CD4-positive, alpha-beta T cell treated with Interleukin-2 at 100 ng/mL for 4 hours (primary cell): Measurements from ENCODE around the gene FGD3.
A peak's percentile ranks its signal among the peaks of the same experiment; 100 is the strongest.
"Not testable (repeated sequence)": the region's sequence is repeated elsewhere in the genome, so short reads cannot be mapped to it uniquely, and the experiment has no call there.

Experiments used
- DNase-seq: peaks from one replicate; pipeline ENCODE4 v3.0.0-alpha.2; 2020; ENCODE audit warnings: low spot score

FGD3 gene, protein sequence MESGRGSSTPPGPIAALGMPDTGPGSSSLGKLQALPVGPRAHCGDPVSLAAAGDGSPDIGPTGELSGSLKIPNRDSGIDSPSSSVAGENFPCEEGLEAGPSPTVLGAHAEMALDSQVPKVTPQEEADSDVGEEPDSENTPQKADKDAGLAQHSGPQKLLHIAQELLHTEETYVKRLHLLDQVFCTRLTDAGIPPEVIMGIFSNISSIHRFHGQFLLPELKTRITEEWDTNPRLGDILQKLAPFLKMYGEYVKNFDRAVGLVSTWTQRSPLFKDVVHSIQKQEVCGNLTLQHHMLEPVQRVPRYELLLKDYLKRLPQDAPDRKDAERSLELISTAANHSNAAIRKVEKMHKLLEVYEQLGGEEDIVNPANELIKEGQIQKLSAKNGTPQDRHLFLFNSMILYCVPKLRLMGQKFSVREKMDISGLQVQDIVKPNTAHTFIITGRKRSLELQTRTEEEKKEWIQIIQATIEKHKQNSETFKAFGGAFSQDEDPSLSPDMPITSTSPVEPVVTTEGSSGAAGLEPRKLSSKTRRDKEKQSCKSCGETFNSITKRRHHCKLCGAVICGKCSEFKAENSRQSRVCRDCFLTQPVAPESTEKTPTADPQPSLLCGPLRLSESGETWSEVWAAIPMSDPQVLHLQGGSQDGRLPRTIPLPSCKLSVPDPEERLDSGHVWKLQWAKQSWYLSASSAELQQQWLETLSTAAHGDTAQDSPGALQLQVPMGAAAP

DNA sequence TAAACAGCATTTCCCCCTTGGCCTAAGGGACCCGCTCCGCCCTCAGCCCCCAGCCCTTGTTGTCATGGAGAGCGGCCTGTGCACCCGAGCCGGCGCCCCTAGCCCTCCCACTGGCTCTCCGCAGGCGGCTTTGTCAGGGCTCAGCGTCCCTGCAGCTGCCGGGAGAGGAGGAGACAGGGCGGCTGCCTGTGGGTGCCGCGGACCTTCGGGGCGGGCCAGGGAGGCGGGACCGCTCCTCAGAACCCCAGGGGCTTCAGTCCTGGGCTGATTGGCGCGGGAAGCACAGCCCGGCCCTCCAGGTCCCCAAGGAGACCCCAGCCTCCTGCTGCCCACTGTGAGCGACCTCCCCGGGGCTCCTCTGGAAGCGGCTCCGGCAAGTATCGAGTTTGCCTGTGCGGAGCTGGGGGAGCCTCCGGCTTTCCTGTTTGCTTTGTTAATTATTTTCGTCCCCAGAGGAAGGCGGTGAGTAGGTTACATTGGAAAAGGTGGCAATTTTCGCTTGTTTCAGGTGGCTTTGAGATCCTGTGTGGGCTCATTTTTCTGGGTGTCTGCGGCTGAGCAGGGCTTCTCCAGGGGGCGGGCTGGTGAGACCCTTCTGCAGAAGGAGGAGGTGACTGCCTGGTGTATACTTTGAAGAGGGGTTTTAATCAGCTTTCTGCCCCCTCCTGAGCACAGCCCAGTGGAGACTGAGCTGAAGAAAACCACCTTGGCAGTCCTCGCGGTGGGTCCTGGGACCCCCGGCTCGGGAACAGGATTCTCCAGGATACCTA lies at the start of gene FGD3:
Gene FGD3, plus strand, starts transcription at position 256 of the 770 bp plus-strand sequence. CDS start 28,734 bp downstream, outside the sequence.
- peak; percentile 42 for DNase-seq

DNA sequence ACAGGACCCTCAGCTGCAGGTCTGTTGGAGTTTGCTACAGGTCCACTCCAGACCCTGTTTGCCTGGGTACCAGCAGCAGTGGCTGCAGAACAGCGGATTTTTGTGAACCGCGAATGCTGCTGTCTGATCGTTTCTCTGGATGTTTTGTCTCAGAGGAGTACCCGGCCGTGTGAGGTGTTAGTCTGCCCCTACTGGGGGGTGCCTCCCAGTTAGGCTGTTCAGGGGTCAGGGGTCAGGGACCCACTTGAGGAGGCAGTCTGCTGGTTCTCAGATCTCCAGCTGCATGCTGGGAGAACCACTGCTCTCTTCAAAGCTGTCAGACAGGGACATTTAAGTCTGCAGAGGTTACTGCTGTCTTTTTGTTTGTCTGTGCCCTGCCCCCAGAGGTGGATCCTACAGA lies 42.2 kb upstream of the FGD3 start:
- DNase-seq: not testable (repeated sequence)

DNA sequence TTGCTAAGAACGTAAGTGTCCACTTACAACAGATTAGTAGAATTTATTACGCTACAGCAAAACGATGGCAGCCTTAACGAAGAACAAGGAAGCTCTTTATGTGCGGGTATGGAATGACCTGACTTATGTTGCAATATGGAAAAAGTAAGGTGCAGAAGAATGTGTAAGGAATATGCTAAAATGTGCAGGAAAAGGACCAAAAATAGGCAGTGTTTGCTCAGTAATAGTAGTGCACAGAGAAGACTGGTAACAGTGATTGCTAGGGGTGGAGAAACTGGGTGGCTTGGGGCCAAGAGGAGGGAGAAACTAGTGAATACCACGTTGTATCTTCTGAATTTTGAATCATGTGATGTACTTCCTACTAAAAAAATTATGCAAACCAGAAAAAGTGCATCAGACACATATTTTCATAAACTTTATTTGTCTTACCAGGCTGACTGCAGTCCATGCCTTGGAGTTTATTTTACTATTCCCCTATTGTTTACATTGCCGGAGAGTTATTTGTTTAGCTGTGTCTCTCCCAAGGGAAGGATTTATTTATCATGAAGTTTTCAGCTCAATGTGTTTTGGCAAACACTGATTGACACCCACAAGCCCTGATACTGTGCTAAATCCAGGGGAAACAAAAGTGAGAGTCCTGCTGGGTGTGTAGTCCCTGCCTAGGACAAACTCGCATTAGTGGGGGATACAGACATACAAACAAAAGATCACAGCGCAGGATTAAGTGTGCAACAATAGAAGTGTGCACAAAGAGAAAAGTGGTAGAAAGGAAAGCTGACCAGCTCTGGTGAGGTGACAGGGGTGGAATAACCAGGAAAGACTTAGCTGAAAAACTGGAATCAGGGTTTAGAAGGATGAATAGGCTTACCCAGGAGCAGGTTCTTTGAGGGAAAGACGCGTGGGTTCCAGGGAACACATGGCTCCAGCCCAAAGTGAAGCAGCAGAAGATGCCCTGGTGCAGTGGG lies 35.5 kb upstream of the FGD3 start:
- DNase-seq: no peak

DNA sequence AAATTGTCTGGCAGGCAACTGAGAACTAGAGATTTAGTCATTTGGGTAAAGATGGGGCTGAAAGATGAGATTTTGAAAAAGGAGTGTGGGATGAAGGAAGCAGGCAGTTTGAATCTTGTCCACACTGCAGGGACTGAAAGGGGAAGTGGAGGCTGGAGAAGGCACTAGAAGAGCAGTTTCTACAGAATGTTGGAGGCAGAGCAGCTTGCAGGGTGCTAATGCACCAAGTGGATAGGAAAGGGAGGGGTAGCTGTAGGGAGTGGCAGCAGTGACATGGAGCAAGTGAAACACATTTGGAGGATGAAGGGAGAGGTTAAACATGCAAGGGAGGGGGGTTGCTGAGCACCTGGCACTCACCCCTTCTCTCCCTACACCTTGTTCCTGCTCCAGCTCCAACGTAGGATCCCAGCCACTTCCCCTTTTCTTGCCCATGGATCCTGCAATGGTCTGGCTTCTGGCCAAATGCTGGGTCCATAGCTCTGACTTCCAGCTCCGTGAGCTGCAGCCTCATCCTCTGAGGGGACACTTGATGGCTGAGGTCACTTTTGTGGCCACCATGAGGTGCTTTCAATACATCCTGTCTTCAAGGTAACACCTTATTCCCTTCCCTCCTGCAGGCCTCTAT lies 30.0 kb upstream of the FGD3 start:
- no peak for DNase-seq

DNA sequence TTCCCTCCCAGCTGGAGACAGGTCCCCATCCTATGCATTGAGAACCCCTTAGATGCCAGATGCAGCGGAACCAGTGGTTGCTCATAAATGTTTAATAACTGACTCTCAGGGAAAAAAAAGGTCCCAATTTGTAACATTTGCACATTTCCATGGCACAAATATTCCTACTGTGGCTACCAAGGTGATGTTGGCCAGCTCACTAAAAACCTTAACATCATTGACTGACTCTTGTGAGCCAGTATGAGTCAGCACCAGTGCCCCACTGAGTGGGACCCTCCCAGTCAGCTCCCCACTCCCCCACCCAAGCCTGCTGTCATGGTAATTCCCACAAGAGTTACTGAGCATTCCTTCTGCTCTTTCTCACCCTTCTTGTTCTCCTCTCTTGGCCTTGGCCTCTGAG lies 26.9 kb upstream of the FGD3 start:
- no peak for DNase-seq

DNA sequence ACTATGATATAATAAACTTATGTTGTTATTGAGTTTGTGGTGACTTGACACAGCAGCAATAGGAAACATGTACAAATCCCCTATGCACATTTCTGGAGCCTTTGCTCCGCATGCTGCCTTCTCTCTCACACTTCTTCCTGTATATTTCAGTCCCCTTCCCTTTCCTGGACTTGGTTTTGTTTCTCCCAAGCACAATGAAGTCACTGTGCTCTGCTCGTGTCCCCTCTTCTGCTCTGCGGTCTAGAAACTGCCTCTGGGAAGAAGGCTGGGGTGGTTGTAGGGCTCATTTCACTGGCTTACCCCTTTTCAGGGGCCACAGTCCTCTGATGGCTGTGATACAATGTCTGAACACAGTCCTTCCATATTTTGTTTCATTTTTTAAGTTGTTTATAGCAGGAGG lies 15.7 kb upstream of the FGD3 start:
- DNase-seq: no peak

DNA sequence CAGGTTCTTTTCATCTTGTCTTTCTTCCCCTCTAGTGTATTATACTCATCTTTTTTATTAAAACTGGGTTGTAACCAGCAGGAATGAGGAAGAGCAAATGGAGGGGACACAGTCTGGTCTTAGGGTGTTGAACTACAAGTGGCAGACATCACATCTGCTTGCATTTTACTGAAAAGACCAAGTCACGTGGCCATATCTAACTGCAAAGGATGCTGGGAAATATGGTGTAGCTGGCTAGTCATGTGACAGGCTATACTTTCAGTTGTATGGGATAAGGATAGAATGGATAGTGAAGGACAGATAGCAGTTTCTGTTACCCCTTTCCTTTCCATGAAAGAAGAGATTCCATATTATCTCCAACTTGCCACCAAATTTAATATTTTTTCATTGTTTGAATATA lies 13.0 kb upstream of the FGD3 start:
- no peak for DNase-seq

DNA sequence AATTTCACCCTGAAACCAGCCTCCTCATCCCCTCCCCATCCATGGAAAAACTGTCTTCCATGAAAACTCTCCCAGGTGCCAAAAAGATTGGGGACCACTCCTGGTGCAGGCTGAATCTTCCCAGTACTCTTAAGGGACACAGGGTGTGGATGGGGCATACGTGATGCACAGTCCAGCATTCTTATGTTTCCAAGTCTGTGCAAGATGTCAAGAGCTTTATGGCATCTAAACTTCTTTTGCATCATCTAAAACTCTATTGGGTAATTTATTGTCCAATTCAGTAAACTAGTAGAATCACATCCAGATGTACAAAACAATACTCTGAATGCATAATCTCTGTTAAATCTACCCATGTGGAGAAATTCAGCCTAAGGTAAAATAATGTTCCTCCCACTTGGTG lies 9.3 kb upstream of the FGD3 start:
- no peak for DNase-seq

DNA sequence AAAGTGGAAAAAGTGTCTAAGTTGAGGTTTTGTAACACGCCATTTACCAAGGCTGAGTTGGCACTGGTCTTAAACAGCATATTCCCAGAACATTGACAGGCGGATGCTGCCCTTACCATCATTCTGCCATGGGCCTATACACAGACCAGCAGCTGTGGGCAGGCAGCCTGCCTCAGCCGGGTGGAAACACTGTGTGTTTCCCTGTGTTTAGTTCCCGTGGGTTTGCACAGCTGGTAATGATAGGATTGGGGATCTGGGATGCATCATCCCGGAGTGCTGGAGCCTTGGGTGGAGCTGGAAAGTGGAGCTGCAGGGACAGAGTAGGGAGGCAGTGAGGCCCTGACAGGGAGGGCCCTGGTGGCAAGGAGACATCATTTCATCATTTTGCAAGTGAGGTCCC lies 5.5 kb upstream of the FGD3 start:
- DNase-seq: no peak

DNA sequence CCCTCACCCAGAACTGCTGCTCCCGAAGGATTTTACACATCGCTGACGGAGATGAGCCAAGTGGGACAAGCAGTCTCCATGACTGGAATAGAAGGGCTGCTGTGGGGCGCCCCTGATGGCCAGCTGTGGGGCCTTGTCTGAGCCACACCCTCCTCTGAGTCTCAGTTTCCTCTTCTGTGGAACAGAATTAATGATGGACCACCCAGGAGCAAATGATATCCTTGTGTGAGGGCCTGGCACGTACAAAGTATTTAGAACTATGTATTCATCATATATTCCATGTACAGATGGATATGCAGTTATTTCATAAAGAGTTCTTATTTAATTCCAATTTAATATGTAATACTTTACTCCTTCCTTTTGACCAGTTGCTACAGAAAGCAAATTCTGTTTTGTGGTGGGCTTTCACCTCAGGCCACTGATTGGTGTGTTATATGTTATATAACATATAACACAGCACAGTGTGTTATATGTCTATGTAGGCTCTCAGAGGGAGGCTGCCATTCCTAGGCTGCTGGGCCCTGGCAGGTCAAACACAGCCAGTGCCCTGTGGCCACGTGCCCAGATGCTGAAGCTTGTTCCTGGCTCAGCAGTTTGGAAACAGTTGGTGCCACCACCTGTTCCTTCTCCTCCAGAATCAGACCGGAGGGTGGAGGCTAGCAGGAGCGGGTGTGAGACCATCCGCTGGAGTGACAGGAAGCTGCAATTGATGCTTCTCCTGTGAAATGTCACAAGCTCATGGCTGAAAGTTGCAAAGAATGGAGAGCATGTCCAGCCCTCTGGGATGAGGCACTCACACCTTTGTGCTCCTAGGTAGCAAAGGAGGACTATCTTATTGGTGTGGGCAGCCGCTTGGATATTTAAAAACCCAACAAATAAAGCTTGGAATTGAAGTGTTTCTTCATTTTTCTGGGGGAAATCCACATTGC lies 4.4 kb upstream of the FGD3 start:
- DNase-seq: no peak

DNA sequence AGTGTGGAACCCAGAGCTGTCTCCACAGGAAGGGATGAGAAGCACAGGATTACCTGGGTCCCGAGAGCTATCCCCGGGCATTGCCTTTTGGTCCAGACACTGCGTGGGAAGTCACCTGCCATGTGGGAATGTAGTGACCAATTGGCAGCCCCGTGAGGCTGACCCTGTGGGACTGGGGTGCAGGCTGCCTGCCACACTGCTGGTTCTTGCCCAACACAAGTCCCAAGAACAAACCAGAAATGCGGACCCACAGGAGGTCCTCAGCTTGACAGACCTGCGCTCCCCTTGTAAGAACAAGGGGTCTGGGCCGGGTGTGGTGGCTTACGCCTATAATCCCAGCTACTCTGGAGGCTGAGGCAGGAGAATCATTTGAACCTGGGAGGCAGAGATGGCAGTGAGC lies 2.4 kb upstream of the FGD3 start:
- no peak for DNase-seq

DNA sequence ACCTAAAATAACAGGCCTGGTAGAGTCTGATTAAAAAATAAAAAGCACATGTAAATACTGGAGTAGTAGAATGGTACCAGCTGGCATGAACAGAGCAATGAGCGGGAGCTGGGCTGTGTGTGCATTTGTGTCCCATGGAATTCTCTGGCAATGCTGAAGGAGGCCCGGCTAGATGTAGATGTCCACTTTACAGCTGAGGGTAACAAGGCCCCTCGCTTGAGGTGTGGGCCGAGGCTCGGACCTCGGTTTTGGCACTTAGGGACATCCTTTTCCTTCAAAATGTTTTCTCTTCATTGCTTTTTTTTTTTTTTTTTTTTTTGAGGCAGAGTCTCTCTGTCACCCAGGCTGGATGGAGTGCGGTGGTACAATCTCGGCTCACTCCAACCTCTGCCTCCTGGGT lies 1.5 kb upstream of the FGD3 start:
- no peak for DNase-seq

DNA sequence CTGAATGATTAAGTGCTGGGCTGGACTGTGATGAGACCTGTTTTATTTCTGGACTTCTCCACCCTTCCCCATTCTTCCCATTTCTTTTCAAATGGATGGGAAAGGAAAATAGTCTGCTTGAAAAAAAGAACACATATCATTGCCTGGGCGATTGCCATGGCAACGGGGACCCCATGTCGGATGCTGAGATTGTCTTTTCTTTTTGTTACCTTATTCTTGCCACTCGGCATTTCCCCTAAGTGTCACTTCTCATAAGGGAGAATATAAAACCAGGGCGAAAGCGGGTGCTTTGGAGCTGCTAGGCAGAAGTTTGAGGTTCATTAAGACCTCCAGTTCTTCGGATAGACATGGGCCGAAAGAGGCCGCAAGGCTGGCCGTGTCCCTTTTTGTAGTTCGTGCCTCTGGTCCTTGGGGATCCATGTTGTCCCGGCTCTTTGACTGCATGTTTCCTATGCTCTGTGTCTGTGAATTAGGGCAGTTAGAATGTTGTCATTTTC lies 763 bp downstream of the FGD3 start:
- no peak for DNase-seq

DNA sequence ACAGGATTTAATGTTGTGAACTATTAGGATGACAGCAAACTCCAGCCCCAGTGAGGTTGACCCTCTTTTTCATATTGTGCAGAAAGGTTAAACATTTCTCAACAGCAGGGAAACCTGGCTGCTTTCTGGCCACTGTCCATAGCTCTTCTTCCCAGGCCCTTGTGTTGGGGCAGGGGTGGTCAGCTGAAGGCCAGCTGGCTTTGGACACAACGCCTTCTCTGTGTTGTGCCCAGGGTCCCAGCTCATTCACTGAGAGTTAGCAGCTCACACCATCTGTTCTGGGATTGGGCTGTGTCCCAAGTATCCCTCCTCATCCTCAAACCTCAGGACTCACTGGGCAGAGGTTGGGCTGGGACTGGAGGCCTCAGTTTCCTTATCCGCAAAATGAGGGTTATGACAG lies 1.3 kb downstream of the FGD3 start:
- DNase-seq: no peak

DNA sequence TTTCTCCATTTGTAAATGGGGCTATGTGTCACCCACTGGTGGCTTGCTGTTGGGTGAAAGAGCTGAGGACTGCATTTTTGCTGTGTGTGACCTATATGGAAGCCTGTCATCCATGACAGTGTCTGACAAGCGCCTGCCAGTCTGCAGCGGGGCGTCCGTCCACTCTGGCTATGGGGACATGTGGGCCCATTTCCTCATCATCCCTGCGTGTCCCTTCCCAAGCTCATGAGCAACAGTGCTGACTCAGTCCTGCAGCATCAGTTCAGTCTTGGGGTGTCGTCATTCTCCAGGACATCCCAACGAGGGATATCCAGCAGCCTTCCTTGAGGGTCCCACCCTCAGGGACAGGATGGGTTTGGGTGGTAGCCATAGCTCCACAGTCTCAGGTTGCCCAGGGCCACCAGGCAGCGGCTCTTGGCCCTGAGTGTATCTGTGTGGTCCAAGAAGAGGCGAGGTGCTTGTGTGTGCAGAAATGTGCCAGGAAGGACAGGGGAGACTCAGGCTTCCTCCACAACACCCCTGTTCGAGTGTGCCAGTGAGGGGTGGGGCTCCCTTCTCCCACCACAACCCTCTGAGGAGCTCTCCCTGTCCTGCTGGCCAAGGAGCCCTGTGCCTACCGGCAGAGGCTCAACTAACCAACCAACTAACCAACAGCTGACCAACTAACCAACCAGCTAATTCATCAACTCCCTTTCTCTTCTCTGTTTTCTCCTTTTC lies 2.1 kb downstream of the FGD3 start:
- DNase-seq: no peak

DNA sequence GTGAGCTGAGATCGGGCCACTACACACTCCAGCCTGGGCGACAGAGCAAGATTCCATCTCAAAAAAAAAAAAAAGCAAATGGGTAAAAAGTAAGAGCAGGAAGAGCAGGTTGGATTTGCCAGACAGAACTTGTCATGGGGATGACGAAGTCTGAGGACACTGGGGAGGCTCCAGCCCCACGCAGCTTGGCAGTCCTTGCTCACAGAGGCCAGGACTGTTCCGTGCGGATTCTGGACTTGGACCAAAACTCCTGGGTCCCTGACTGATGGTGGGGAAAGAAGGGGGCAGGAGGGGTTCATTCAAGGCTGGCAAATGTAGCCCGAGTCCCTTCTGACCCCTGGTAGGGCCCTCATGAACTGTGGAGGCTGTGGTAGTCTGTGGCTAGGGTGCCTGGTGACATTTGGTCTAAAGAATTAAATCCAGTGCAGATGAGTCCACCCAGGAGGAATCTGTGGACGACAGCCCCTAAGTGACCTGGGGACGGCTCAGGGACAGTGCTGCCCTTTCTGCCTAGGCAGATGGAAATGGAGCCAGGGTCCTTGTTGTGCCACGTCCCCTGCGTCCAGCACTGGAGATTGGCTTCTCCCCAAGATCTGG lies 3.1 kb downstream of the FGD3 start:
- no peak for DNase-seq

DNA sequence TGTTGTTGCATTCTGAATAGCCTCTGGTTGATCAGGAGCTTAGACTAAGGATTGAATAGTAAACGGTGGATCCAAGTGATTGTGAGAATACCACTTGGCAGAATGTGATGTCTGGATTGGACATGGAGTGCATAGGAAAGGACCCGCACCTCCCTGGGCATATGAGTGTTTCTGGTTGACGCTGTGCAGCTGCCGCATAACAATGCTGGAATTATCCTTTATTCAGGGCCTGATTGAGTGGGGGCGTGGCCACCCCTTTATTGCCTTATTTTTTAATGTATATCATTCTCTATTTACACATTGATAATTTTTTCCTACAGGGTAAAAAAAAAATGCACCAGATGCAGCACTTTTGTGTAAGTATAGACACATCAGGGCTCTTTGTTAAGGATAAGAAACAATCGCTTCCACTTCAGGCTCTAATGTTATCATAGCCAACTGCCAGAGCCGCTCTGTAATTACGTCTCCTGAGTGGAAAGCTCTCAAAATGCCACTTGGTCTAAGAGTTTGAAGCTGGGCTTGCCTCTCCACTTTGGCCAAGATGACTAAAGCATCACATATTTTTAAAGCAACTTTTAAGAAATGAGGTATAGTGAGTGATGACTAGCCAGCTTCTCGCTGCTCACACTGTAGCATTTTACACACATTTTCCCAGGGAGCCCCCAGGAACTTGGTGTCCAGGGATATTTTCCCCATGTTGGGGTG lies 5.7 kb downstream of the FGD3 start:
- DNase-seq: no peak
